Endothelial cell of umbilical vein (primary cell): ENCODE results near the gene SAMD14. TPM values are rescaled to one million over a fixed set of nuclear protein-coding genes. Genes with fewer than 3 reads are reported as not detected.

Experiments used
- BruUV-seq: library from RNA; stranded (reverse); fragments of 400-500 nt; replicated peaks from 2 replicates; lab custom pipeline; 2021; lab: Mats Ljungman, UMichigan
- CTCF ChIA-PET: fragments of 300-600, 350-600 bp; sonication (Branson Sonifier 250); formaldehyde crosslinking; loops from one replicate; lab custom pipeline; 2021; ENCODE audit warnings: antibody characterized with exemption, inconsistent platforms; lab: Charles Lee
- POLR2A ChIA-PET: fragments of 300-600, 350-600 bp; sonication (Branson Sonifier 250); formaldehyde crosslinking; loops from one replicate; lab custom pipeline; 2021; ENCODE audit warnings: antibody characterized with exemption, inconsistent platforms; lab: Charles Lee
- DNase-seq: peaks from one replicate; pipeline ENCODE4 v3.0.0-alpha.2; 2011; ENCODE audit warnings: low read depth, low spot score
- FAIRE-seq: peaks from 2 replicates; lab custom pipeline; 2011; peaks lifted over from hg19 to GRCh38; lab: Jason Lieb, UNC
- H2AFZ ChIP-seq: 2 replicates; pipeline ENCODE4 v1.6.0; 2012; ENCODE audit warnings: low read depth, low read length, control low read depth, inconsistent platforms
- H3K27ac ChIP-seq: 2 replicates; pipeline ENCODE4 v1.5.1; 2011; ENCODE audit warnings: low read depth, mild to moderate bottlenecking, control low read depth, low read length, moderate library complexity; ENCODE audit not compliant: insufficient read depth
- H3K27me3 ChIP-seq, 2 experiments: 2 replicates each; pipeline versions ENCODE4 v1.6.0 to v1.6.1; 2011; ENCODE audit warnings: low read length in 2 of 2, mixed read lengths in 1 of 2; ENCODE audit not compliant: control insufficient read depth in 2 of 2, insufficient read depth in 2 of 2
- H3K36me3 ChIP-seq, 2 experiments: 2 replicates in 1 of 2; 3 replicates in 1 of 2; pipeline ENCODE4 v1.5.1; 2011; ENCODE audit warnings: low read length in 2 of 2, mild to moderate bottlenecking in 1 of 2, moderate library complexity in 1 of 2; ENCODE audit not compliant: control insufficient read depth in 2 of 2, insufficient read depth in 2 of 2; ENCODE audit errors: extremely low read depth in 1 of 2
- H3K4me1 ChIP-seq: 3 replicates; pipeline ENCODE4 v1.5.1; 2011; ENCODE audit warnings: mild to moderate bottlenecking, low read length; ENCODE audit not compliant: control insufficient read depth, insufficient read depth; ENCODE audit errors: extremely low read depth
- H3K4me2 ChIP-seq: 2 replicates; pipeline ENCODE4 v1.6.1; 2011; ENCODE audit warnings: low read length, control low read depth, mixed read lengths; ENCODE audit not compliant: insufficient read depth
- H3K4me3 ChIP-seq, 3 experiments: fragments of 200-600 bp in 1 of 3; sonication (generic), shearing (Covaris generic) in 1 of 3; replicated peaks in 1 of 3; 2 replicates each; pipeline ENCODE4 v1.5.1; 2011 to 2016; ENCODE audit warnings: control low read depth in 3 of 3, low read length in 3 of 3, mild to moderate bottlenecking in 2 of 3, inconsistent platforms in 1 of 3, low read depth in 1 of 3, moderate library complexity in 1 of 3; ENCODE audit not compliant: insufficient read depth in 1 of 3
- H3K79me2 ChIP-seq: 2 replicates; pipeline ENCODE4 v1.6.0; 2012; ENCODE audit warnings: low read length, inconsistent platforms; ENCODE audit not compliant: control insufficient read depth, insufficient read depth
- H3K9ac ChIP-seq: replicated peaks from 2 replicates; pipeline ENCODE3; 2011; ENCODE audit warnings: low read length, control low read depth; ENCODE audit not compliant: insufficient read depth; ENCODE audit errors: extremely low read depth
- H3K9me1 ChIP-seq: replicated peaks from 3 replicates; pipeline ENCODE4 v1.6.0; 2011; ENCODE audit warnings: mild to moderate bottlenecking, low read length; ENCODE audit not compliant: control insufficient read depth, insufficient read depth; ENCODE audit errors: extremely low read depth
- H3K9me3 ChIP-seq: replicated peaks from 2 replicates; pipeline ENCODE4 v1.5.1; 2012; ENCODE audit warnings: low read length, inconsistent platforms; ENCODE audit not compliant: control insufficient read depth, insufficient read depth
- H4K20me1 ChIP-seq: replicated peaks from 2 replicates; pipeline ENCODE3; 2011; ENCODE audit warnings: mild to moderate bottlenecking, low read length; ENCODE audit not compliant: control insufficient read depth, insufficient read depth; ENCODE audit errors: extremely low read depth
- EZH2 ChIP-seq: IDR thresholded peaks from 2 replicates; pipeline ENCODE4 v1.6.1; 2012; ENCODE audit warnings: borderline replicate concordance, low read depth, mild to moderate bottlenecking, moderate library complexity, low read length, inconsistent platforms; ENCODE audit not compliant: severe bottlenecking
- FOS ChIP-seq: IDR thresholded peaks from 2 replicates; pipeline ENCODE4 v1.6.1; 2011; ENCODE audit warnings: mild to moderate bottlenecking, low read length, moderate library complexity, borderline replicate concordance; ENCODE audit not compliant: insufficient read depth
- GATA2 ChIP-seq: IDR thresholded peaks from 2 replicates; pipeline ENCODE4 v1.7.0; 2011; ENCODE audit warnings: low read depth, mild to moderate bottlenecking, moderate library complexity, mixed read lengths, low read length; ENCODE audit not compliant: insufficient read length, insufficient read depth
- JUN ChIP-seq: IDR thresholded peaks from 2 replicates; pipeline ENCODE4 v1.6.1; 2011; ENCODE audit warnings: borderline replicate concordance, low read depth; ENCODE audit not compliant: insufficient read length, insufficient read depth
- MYC ChIP-seq: IDR thresholded peaks from one replicate; pipeline ENCODE4 v1.6.1; 2011; ENCODE audit warnings: mild to moderate bottlenecking, low read depth, low read length
- POLR2A ChIP-seq: IDR thresholded peaks from 2 replicates; pipeline ENCODE4 v1.6.1; 2012; ENCODE audit warnings: low read depth, mild to moderate bottlenecking, control low read depth, low read length
- POLR2AphosphoS5 ChIP-seq: IDR thresholded peaks from 2 replicates; pipeline ENCODE4 v1.6.1; 2012; ENCODE audit warnings: low read depth, mild to moderate bottlenecking, control low read depth, low read length, moderate library complexity; ENCODE audit not compliant: insufficient read depth
- dilution Hi-C: fragments of 300-500 bp; cut with MboI; formaldehyde crosslinking; loops from one replicate; pipeline ENCODE4 v1.15.0; 2019; ENCODE audit warnings: low sequenced_read_pairs; ENCODE audit not compliant: extremely low pct_ligation_motif_present
- intact Hi-C: fragments of 100-400 bp; cut with micrococcal nuclease; formaldehyde crosslinking; loops from one replicate; pipeline ENCODE4 v1.10.0; 2022
- polyA plus RNA-seq, 4 experiments: library from polyadenylated mRNA; depleted of rRNA in 3 of 4; stranded (reverse) in 3 of 4; unstranded in 1 of 4; fragments of >200 nt; gene quantifications; 2 replicates each; pipeline versions ENCODE4 v1.2.1 to v1.2.3, GENCODE V29; 2011 to 2012; ENCODE audit warnings: missing spikeins in 1 of 4
- total RNA-seq: library from RNA; stranded (reverse); gene quantifications from 2 replicates; pipeline ENCODE4 v1.2.3, GENCODE V29; 2021
- TF ChIP-seq, protein P1 (sequence below), 2 donors: IDR thresholded peaks; 1 replicate in 1 of 2; 2 replicates in 1 of 2; pipeline ENCODE4 v1.5.1; 2011; ENCODE audit warnings: low read length in 2 of 2, mild to moderate bottlenecking in 2 of 2, moderate library complexity in 2 of 2, control low read depth in 1 of 2, inconsistent platforms in 1 of 2, low read depth in 1 of 2; ENCODE audit not compliant: insufficient read depth in 1 of 2; ENCODE audit errors: extremely low read depth in 1 of 2
- TF ChIP-seq, protein P2 (sequence below): IDR thresholded peaks from 2 replicates; pipeline ENCODE4 v1.6.1; 2011; ENCODE audit not compliant: insufficient read depth, insufficient read length

SAMD14 gene
- total and polyA plus RNA-seq, 2 donors (not counting 3 experiments of a cell fraction or from before 2014, with no cell fraction given), result 6.8 to 15.6 TPM

- TF ChIP-seq, protein P1, sequence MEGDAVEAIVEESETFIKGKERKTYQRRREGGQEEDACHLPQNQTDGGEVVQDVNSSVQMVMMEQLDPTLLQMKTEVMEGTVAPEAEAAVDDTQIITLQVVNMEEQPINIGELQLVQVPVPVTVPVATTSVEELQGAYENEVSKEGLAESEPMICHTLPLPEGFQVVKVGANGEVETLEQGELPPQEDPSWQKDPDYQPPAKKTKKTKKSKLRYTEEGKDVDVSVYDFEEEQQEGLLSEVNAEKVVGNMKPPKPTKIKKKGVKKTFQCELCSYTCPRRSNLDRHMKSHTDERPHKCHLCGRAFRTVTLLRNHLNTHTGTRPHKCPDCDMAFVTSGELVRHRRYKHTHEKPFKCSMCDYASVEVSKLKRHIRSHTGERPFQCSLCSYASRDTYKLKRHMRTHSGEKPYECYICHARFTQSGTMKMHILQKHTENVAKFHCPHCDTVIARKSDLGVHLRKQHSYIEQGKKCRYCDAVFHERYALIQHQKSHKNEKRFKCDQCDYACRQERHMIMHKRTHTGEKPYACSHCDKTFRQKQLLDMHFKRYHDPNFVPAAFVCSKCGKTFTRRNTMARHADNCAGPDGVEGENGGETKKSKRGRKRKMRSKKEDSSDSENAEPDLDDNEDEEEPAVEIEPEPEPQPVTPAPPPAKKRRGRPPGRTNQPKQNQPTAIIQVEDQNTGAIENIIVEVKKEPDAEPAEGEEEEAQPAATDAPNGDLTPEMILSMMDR (IDR thresholded peaks at IDR 0.05; ENCODE audit: extremely low read depth in 1 of 2, insufficient read depth in 1 of 2, low read depth in 1 of 2, low read length in 2 of 2), result no peak
- TF ChIP-seq POLR2AphosphoS5 (no peak), POLR2A (no peak), FOS (no peak), JUN (no peak), EZH2 (no peak), MYC (no peak), GATA2 (no peak)
- TF ChIP-seq, protein P2, sequence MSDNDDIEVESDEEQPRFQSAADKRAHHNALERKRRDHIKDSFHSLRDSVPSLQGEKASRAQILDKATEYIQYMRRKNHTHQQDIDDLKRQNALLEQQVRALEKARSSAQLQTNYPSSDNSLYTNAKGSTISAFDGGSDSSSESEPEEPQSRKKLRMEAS, result no peak
- H3K36me3 ChIP-seq, result peaks cover 11 to 42% of the 10 kb centered on the region in 2 experiments
- DNase-seq, result no peak
- no peaks in the 10 kb centered on the region for H3K9me1 ChIP-seq
- no peaks in the 10 kb centered on the region for H4K20me1 ChIP-seq
- H3K9me3 ChIP-seq, result no peaks in the 10 kb centered on the region
- H3K4me3 ChIP-seq, result no peak overlapping the region
- no peak overlapping the region for H2AFZ ChIP-seq
- no peaks in the 10 kb centered on the region for H3K27me3 ChIP-seq
- H3K9ac ChIP-seq, result no peak overlapping the region
- no peak overlapping the region for H3K27ac ChIP-seq
- no peaks in the 10 kb centered on the region for H3K4me1 ChIP-seq
- dilution Hi-C loops, result no loop called here
- ChIA-PET POLR2A (interaction anchor here (0.6 kb wide), 1 partner anchor 58 kb away, joined by 5 read pairs; no protein-coding TSS in a partner anchor), CTCF (interaction anchor here (0.8 to 1.9 kb wide), 4 partner anchors 14 to 46 kb away, joined by 3 to 15 read pairs (median 8); partner anchors contain the start of gene ITGA3)
- FAIRE-seq, result no peak
- no peak overlapping the region for H3K4me2 ChIP-seq
- BruUV-seq, result no TSS peak
- no peaks in the 10 kb centered on the region for H3K79me2 ChIP-seq
- intact Hi-C loops, result no loop called here
These were observed 57.0 kb downstream of the SAMD14 start for GRCh38 chr17:50072925-50073324.
